GM23338 (cell line): ENCODE results near the gene HES7. TPM values are rescaled to one million over a fixed set of nuclear protein-coding genes. Genes with fewer than 3 reads are reported as not detected.

Experiments used
- ATAC-seq: fragments of 200-7000 bp; cut with Tn5 transposase; 3 replicates; pipeline ENCODE4 v1.9.1; 2020
- DNase-seq: peaks from one replicate; pipeline ENCODE4 v3.0.0-alpha.2; 2015; ENCODE audit warnings: low spot score
- H2AFZ ChIP-seq: fragments of 200-600 bp; sonication (generic); 2 replicates; pipeline ENCODE4 v1.8.0; 2016; ENCODE audit warnings: antibody characterized with exemption, mild to moderate bottlenecking, moderate library complexity
- H3F3A ChIP-seq: fragments of 200-600 bp; sonication (generic); replicated peaks from 2 replicates; pipeline ENCODE4 v1.8.0; 2017; ENCODE audit warnings: antibody characterized with exemption, mixed run types, low read depth
- H3K27ac ChIP-seq: fragments of 200-600 bp; sonication (generic); 2 replicates; pipeline ENCODE4 v1.6.1; 2016; ENCODE audit warnings: low read depth
- H3K27me3 ChIP-seq: fragments of 200-600 bp; sonication (generic); 2 replicates; pipeline ENCODE4 v1.8.0; 2016; ENCODE audit warnings: mild to moderate bottlenecking, mixed run types, moderate library complexity; ENCODE audit not compliant: insufficient read depth
- H3K36me3 ChIP-seq: fragments of 200-600 bp; sonication (generic); 2 replicates; pipeline ENCODE4 v1.8.0; 2016; ENCODE audit warnings: mild to moderate bottlenecking; ENCODE audit not compliant: insufficient read depth
- H3K4me1 ChIP-seq: fragments of 200-600 bp; sonication (generic); 2 replicates; pipeline ENCODE4 v1.8.0; 2016; ENCODE audit warnings: mild to moderate bottlenecking, moderate library complexity; ENCODE audit not compliant: insufficient read depth
- H3K4me2 ChIP-seq: fragments of 200-600 bp; sonication (generic); 2 replicates; pipeline ENCODE4 v1.7.1; 2017; ENCODE audit warnings: mixed run types
- H3K4me3 ChIP-seq: fragments of 200-600 bp; sonication (generic); 2 replicates; pipeline ENCODE4 v1.6.1; 2016; ENCODE audit warnings: mixed run types
- H3K79me2 ChIP-seq: fragments of 200-600 bp; sonication (generic); replicated peaks from 2 replicates; pipeline ENCODE4 v1.8.0; 2017; ENCODE audit warnings: mild to moderate bottlenecking; ENCODE audit not compliant: insufficient read depth
- H3K9me2 ChIP-seq: fragments of 200-600 bp; sonication (generic); 2 replicates; pipeline ENCODE4 v1.8.0; 2017; ENCODE audit not compliant: insufficient read depth
- H4K20me1 ChIP-seq: fragments of 200-600 bp; sonication (generic); replicated peaks from 2 replicates; pipeline ENCODE4 v1.8.0; 2017; ENCODE audit warnings: mild to moderate bottlenecking; ENCODE audit not compliant: insufficient read depth
- H3K27ac Mint-ChIP-seq: 2 replicates; pipeline ENCODE4 v1.8.0; 2020; ENCODE audit warnings: inconsistent platforms, mild to moderate bottlenecking, moderate library complexity, mixed read lengths
- H3K27me3 Mint-ChIP-seq: 3 replicates; pipeline ENCODE4 v1.8.0; 2022; ENCODE audit warnings: low read depth, mild to moderate bottlenecking, moderate library complexity, mixed read lengths, inconsistent platforms; ENCODE audit not compliant: insufficient read depth, poor library complexity
- H3K36me3 Mint-ChIP-seq: 3 replicates; pipeline ENCODE4 v1.8.0; 2021; ENCODE audit warnings: low read depth, mild to moderate bottlenecking, inconsistent platforms, moderate library complexity, mixed read lengths
- H3K4me1 Mint-ChIP-seq: 3 replicates; pipeline ENCODE4 v1.8.0; 2020; ENCODE audit warnings: mild to moderate bottlenecking, inconsistent platforms, mixed read lengths
- H3K4me3 Mint-ChIP-seq: 3 replicates; pipeline ENCODE4 v1.8.0; 2021; ENCODE audit warnings: moderate library complexity, mild to moderate bottlenecking, inconsistent platforms, mixed read lengths
- H3K9me3 Mint-ChIP-seq: 3 replicates; pipeline ENCODE4 v1.8.0; 2020; ENCODE audit warnings: moderate library complexity, mild to moderate bottlenecking, inconsistent platforms, mixed read lengths
- CREB1 ChIP-seq: fragments of 250-450 bp; sonication (Bioruptor Pico); IDR thresholded peaks from 2 replicates; pipeline ENCODE4 v1.5.0; 2020; ENCODE audit warnings: low read depth, mild to moderate bottlenecking, moderate library complexity
- EZH2 ChIP-seq: fragments of 200-600 bp; sonication (generic); IDR thresholded peaks from one replicate; pipeline ENCODE4 v1.8.0; 2017; ENCODE audit warnings: antibody characterized with exemption, mild to moderate bottlenecking, low read depth; ENCODE audit not compliant: unreplicated experiment
- EZH2phosphoT487 ChIP-seq: fragments of 200-600 bp; sonication (generic); IDR thresholded peaks from one replicate; pipeline ENCODE4 v1.8.1; 2018; ENCODE audit warnings: antibody characterized with exemption; ENCODE audit not compliant: unreplicated experiment
- JUNB ChIP-seq: IDR thresholded peaks from one replicate; pipeline ENCODE4 v1.6.1; 2016; ENCODE audit warnings: antibody characterized with exemption; ENCODE audit not compliant: unreplicated experiment
- NANOG ChIP-seq: IDR thresholded peaks from 2 replicates; pipeline ENCODE4 v1.6.1; 2016; ENCODE audit warnings: antibody characterized with exemption, borderline replicate concordance
- POLR2AphosphoS5 ChIP-seq: IDR thresholded peaks from 2 replicates; pipeline ENCODE4 v1.6.1; 2016; ENCODE audit warnings: antibody characterized with exemption, low read depth
- REST ChIP-seq: IDR thresholded peaks from one replicate; pipeline ENCODE4 v1.6.1; 2018; ENCODE audit warnings: antibody characterized with exemption; ENCODE audit not compliant: unreplicated experiment
- STAT1 ChIP-seq: IDR thresholded peaks from one replicate; pipeline ENCODE4 v1.6.1; 2016; ENCODE audit warnings: antibody characterized with exemption; ENCODE audit not compliant: unreplicated experiment
- ZNF114 ChIP-seq: fragments of 250-450 bp; sonication (Bioruptor Pico); IDR thresholded peaks from 2 replicates; pipeline ENCODE4 v1.5.0; 2020; ENCODE audit warnings: mild to moderate bottlenecking, moderate library complexity
- ZNF331 ChIP-seq: fragments of 250-450 bp; sonication (Bioruptor Pico); IDR thresholded peaks from 2 replicates; pipeline ENCODE4 v1.5.0; 2020; ENCODE audit warnings: low read depth, mild to moderate bottlenecking, moderate library complexity
- ZNF462 ChIP-seq: fragments of 250-450 bp; sonication (Bioruptor Pico); IDR thresholded peaks from 2 replicates; pipeline ENCODE4 v1.5.0; 2020; ENCODE audit warnings: mild to moderate bottlenecking, moderate library complexity
- polyA plus RNA-seq: library from polyadenylated mRNA; unstranded; fragments of >200 nt; fragmentation: Nextera tagmentation; extraction: Ambion mirVana; gene quantifications from 2 replicates; pipeline ENCODE4 v1.2.1, GENCODE V29; 2016
- total RNA-seq: library from RNA; depleted of rRNA; stranded (reverse); fragments of >200 nt; shearing (Covaris generic); gene quantifications from 2 replicates; pipeline ENCODE4 v1.2.3, GENCODE V29; 2014
- TF ChIP-seq, protein P1 (sequence below): IDR thresholded peaks from 2 replicates; pipeline ENCODE4 v1.6.1; 2016; ENCODE audit warnings: antibody characterized with exemption
- TF ChIP-seq, protein P2 (sequence below), 2 experiments: fragments of 200-600 bp in 1 of 2; sonication (generic) in 1 of 2; conservative IDR thresholded peaks; 2 replicates each; pipeline versions ENCODE4 v1.5.1 to v1.6.1; 2016 to 2017; ENCODE audit warnings: antibody characterized with exemption in 2 of 2, low read depth in 2 of 2, mild to moderate bottlenecking in 2 of 2, moderate library complexity in 1 of 2

The HES7 gene
- total and polyA plus RNA-seq, 2 experiments from 2014 or later, result 0.14 TPM; not detected in 1

- Mint-ChIP-seq H3K36me3 (no peaks in the 10 kb centered on the region), H3K9me3 (no peaks in the 10 kb centered on the region), H3K27ac (no peak overlapping the region), H3K4me3 (no peak overlapping the region), H3K4me1 (peaks cover 2% of the 10 kb centered on the region; the same call in 1 of the 3 replicates), H3K27me3 (peaks cover 6% of the 10 kb centered on the region)
- no peaks in the 10 kb centered on the region for H3K27me3 ChIP-seq
- H3F3A ChIP-seq, result no peaks in the 10 kb centered on the region
- no peaks in the 10 kb centered on the region for H3K79me2 ChIP-seq
- TF ChIP-seq CREB1 (no peak), ZNF331 (CRISPR knock-in tag) (no peak), EZH2 (no peak), EZH2phosphoT487 (no peak), ZNF114 (CRISPR knock-in tag) (no peak), POLR2AphosphoS5 (no peak), REST (no peak), JUNB (no peak), STAT1 (no peak), ZNF462 (CRISPR knock-in tag) (no peak), NANOG (no peak)
- TF ChIP-seq, protein P1, sequence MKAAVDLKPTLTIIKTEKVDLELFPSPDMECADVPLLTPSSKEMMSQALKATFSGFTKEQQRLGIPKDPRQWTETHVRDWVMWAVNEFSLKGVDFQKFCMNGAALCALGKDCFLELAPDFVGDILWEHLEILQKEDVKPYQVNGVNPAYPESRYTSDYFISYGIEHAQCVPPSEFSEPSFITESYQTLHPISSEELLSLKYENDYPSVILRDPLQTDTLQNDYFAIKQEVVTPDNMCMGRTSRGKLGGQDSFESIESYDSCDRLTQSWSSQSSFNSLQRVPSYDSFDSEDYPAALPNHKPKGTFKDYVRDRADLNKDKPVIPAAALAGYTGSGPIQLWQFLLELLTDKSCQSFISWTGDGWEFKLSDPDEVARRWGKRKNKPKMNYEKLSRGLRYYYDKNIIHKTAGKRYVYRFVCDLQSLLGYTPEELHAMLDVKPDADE, result no peak
- TF ChIP-seq, protein P2, sequence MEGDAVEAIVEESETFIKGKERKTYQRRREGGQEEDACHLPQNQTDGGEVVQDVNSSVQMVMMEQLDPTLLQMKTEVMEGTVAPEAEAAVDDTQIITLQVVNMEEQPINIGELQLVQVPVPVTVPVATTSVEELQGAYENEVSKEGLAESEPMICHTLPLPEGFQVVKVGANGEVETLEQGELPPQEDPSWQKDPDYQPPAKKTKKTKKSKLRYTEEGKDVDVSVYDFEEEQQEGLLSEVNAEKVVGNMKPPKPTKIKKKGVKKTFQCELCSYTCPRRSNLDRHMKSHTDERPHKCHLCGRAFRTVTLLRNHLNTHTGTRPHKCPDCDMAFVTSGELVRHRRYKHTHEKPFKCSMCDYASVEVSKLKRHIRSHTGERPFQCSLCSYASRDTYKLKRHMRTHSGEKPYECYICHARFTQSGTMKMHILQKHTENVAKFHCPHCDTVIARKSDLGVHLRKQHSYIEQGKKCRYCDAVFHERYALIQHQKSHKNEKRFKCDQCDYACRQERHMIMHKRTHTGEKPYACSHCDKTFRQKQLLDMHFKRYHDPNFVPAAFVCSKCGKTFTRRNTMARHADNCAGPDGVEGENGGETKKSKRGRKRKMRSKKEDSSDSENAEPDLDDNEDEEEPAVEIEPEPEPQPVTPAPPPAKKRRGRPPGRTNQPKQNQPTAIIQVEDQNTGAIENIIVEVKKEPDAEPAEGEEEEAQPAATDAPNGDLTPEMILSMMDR (conservative IDR thresholded peaks at IDR 0.05; ENCODE audit: low read depth in 2 of 2), result no peak
- no peaks in the 10 kb centered on the region for H3K4me1 ChIP-seq
- H3K36me3 ChIP-seq, result no peaks in the 10 kb centered on the region
- no peak for DNase-seq
- no peak overlapping the region for H2AFZ ChIP-seq
- H3K9me2 ChIP-seq, result no peaks in the 10 kb centered on the region; the same call in 1 of the 2 replicates
- no peak overlapping the region for H3K27ac ChIP-seq
- no peak overlapping the region for H3K4me3 ChIP-seq
- no peak overlapping the region for H3K4me2 ChIP-seq
- H4K20me1 ChIP-seq, result no peaks in the 10 kb centered on the region
- ATAC-seq, result no peak
Observed at GRCh38 chr17:8100111-8100510, 23.8 kb downstream of the HES7 start.
